ENCODE measurements around the gene ANKRD1.

The ANKRD1 gene

DNA sequence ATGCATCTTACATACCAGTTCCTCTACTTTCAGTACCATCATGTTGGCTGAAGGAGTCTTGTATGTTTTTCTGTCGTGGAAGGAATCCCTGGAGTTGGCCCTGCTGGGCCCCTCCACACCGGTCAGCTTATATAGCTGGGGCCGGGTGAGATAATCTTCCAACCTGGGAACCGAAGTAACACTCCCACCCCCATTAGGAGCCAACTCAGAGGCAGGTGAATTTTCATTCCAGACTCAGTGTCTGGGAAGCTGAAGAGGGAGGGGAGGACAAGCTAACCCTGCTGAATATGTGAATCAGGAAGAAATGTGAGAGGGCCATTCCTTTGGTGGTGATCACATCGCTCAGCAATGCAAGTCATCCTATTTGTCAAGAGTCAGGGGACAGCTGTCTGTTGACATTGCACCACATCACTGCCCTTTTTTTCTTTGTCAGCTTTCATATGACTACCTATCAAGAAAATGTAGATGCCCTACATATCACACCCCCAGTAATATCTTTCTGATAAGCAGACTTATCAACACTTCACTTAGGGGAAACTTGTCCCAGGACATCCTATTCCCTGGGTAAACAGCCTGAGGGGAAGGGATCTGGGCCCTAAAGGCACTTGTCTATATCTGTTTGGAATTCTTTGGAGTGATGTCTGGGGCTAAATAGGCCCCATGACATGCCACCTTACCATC, at the start of gene ANKRD1:
Gene ANKRD1 (minus strand): TSS at position 102 of the 681 bp plus-strand sequence. CDS start 60 bp downstream, at position 42.
- Histone ChIP-seq H3K27me3 (ENCODE audit: low read depth) (no peaks in the 10 kb centered on the region), H3K36me3 (replicated peaks) (no peaks in the 10 kb centered on the region), H3K9me3 (no peaks in the 10 kb centered on the region), H3K4me1 (peaks cover 14% of the 10 kb centered on the region), H3K4me3 (no peak within 1 kb of the TSS)
- no peak for DNase-seq (ENCODE audit: low spot score in 2 of 2)
- in situ Hi-C loops (cut with MboI; ENCODE audit: low sequenced_read_pairs), result loop anchor here (25.0 kb wide), 2 partner anchors 316 to 991 kb away; partner anchors contain the start of genes BTAF1 and FGFBP3

DNA sequence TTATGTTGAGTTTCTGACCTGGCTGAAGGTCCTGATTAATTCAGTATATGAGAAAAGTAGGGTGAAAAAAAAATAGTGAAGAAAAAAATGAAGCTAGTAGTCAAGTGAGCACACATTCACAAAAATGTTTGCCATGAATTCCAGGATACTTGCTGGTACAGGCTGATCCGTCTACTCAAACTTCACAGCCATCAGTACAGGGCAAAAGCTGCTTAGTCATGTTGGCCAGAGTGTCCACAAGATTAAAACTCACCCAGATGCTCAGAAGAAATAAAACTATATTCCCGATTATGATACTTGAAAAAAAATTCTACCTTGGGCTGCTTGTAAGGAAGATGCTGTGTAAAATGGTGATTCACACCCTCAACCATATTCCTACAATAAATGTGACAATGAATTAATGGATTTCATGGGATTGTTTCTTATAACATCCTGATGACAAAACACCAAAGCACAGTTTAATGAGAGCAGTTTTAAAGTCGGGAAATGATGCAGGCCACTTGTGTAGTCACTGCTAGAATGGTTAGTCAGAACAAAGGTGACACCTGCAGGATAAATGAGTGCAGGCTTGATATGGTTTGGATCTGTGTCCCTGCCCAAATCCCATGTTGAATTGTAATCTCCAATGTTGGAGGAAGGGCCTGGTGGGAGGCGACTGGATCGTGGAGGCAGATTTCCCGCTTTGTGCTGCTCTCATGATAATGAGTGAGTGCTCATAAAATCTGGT, 49.2 kb upstream of the ANKRD1 start:
- no peak for DNase-seq (ENCODE audit: low spot score in 2 of 2)
- in situ Hi-C loops (cut with MboI; ENCODE audit: low sequenced_read_pairs), result no loop called here
- no peaks in the 10 kb centered on the region for H3K36me3 ChIP-seq (replicated peaks)

GRCh38 chr10:90969121-90969534, 48.2 kb upstream of the ANKRD1 start:
- Histone ChIP-seq H3K9me3 (no peaks in the 10 kb centered on the region), H3K4me3 (no peak overlapping the region), H3K4me1 (peaks cover 10% of the 10 kb centered on the region; the same call in 1 of the 2 replicates), H3K27me3 (ENCODE audit: low read depth) (no peaks in the 10 kb centered on the region), H3K36me3 (replicated peaks) (no peaks in the 10 kb centered on the region)
- DNase-seq (ENCODE audit: low spot score in 2 of 2), result no peak
- in situ Hi-C loops (cut with MboI; ENCODE audit: low sequenced_read_pairs), result no loop called here

More for the DNA sequence above, 49.2 kb upstream of the ANKRD1 start:
- Histone ChIP-seq H3K4me3 (no peak overlapping the region), H3K27me3 (ENCODE audit: low read depth) (no peaks in the 10 kb centered on the region), H3K4me1 (peaks cover 10% of the 10 kb centered on the region; the same call in 1 of the 2 replicates), H3K9me3 (no peaks in the 10 kb centered on the region)

GRCh38 chr10:90968328-90969081, 47.6 kb upstream of the ANKRD1 start:
- no peaks in the 10 kb centered on the region for H3K27me3 ChIP-seq (ENCODE audit: low read depth)
- H3K36me3 ChIP-seq (replicated peaks), result no peaks in the 10 kb centered on the region
- DNase-seq (ENCODE audit: low spot score in 2 of 2), result peak; percentile 21 to 58
- in situ Hi-C loops (cut with MboI; ENCODE audit: low sequenced_read_pairs), result no loop called here
- no peaks in the 10 kb centered on the region for H3K9me3 ChIP-seq
- H3K4me3 ChIP-seq, result no peak overlapping the region
- H3K4me1 ChIP-seq, result peaks cover 10% of the 10 kb centered on the region; the same call in 1 of the 2 replicates

GRCh38 chr10:90967865-90968264, 47.0 kb upstream of the ANKRD1 start:
- Histone ChIP-seq H3K4me3 (no peak overlapping the region), H3K36me3 (replicated peaks) (no peaks in the 10 kb centered on the region), H3K27me3 (ENCODE audit: low read depth) (no peaks in the 10 kb centered on the region), H3K9me3 (no peaks in the 10 kb centered on the region), H3K4me1 (peaks cover 10% of the 10 kb centered on the region; the same call in 1 of the 2 replicates)
- DNase-seq (ENCODE audit: low spot score in 2 of 2), result no peak
- in situ Hi-C loops (cut with MboI; ENCODE audit: low sequenced_read_pairs), result no loop called here

DNA sequence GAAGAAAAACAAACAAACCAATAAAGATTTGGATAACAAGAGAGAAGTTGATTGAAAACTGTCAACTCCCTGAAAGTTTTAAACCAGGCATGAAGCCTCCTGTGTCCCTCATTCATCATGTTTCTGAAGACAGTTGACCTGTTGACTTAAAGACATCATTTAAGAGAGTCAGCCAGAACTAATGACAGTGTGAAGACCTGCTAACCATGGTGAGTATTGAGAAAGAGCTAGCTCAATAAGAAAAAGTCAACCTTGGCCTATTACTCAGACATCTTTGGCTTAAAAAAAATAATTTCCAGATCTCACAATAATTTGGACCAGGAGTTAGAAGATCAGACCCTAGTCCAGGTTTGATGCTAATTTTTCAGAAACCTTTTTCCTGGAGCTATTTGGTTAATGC, 45.3 kb upstream of the ANKRD1 start:
- no peak for DNase-seq (ENCODE audit: low spot score in 2 of 2)
- H3K4me1 ChIP-seq, result peaks cover 10% of the 10 kb centered on the region; the same call in 1 of the 2 replicates
- no peak overlapping the region for H3K4me3 ChIP-seq
- no peaks in the 10 kb centered on the region for H3K36me3 ChIP-seq (replicated peaks)
- H3K9me3 ChIP-seq, result no peaks in the 10 kb centered on the region; the same call in 1 of the 2 replicates
- in situ Hi-C loops (cut with MboI; ENCODE audit: low sequenced_read_pairs), result no loop called here
- no peaks in the 10 kb centered on the region for H3K27me3 ChIP-seq (ENCODE audit: low read depth)

GRCh38 chr10:90965720-90966119, 44.8 kb upstream of the ANKRD1 start:
- no peak for DNase-seq (ENCODE audit: low spot score in 2 of 2)
- H3K9me3 ChIP-seq, result no peaks in the 10 kb centered on the region; the same call in 1 of the 2 replicates
- in situ Hi-C loops (cut with MboI; ENCODE audit: low sequenced_read_pairs), result no loop called here
- no peak overlapping the region for H3K4me3 ChIP-seq
- H3K36me3 ChIP-seq (replicated peaks), result no peaks in the 10 kb centered on the region
- H3K27me3 ChIP-seq (ENCODE audit: low read depth), result no peaks in the 10 kb centered on the region
- peaks cover 10% of the 10 kb centered on the region; the same call in 1 of the 2 replicates for H3K4me1 ChIP-seq

DNA sequence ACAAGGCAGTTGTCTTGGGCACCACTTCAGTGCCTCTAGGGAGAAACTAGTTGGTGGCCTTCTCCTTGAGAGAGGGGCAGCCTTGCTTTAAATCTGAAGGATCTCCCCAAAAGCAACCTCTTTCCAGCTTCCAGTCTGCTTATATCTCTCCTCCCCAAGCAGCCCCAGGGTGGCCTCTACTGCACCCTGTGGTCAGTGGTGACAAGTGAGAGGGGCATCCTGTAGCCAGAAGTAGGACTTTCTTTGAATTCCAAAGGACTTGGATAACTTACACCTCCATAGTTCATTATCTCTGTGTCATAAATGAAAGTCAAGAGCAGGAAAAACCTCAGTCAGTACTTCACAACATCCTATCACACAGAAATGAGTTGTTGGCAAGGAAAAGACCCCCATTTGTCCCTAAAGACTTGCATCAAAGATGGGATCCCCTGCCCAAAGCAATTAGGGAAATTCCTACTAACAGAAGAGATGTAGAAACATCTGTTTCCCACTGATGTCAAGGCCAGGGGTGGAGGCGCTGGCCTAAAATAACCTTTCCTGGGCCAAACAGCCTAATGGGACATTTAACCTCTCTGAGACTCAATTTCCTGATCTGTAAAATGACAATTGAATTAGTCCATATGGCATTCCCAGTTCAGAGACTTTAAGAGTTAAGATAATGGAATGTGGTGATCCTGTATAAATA, 44.0 kb upstream of the ANKRD1 start:
- in situ Hi-C loops (cut with MboI; ENCODE audit: low sequenced_read_pairs), result no loop called here
- peaks cover 10% of the 10 kb centered on the region; the same call in 1 of the 2 replicates for H3K4me1 ChIP-seq
- no peaks in the 10 kb centered on the region for H3K27me3 ChIP-seq (ENCODE audit: low read depth)
- no peak overlapping the region for H3K4me3 ChIP-seq
- no peaks in the 10 kb centered on the region; the same call in 1 of the 2 replicates for H3K9me3 ChIP-seq
- no peaks in the 10 kb centered on the region for H3K36me3 ChIP-seq (replicated peaks)
- DNase-seq (ENCODE audit: low spot score in 2 of 2), result no peak

GRCh38 chr10:90963331-90963730, 42.4 kb upstream of the ANKRD1 start:
- H3K36me3 ChIP-seq (replicated peaks), result no peaks in the 10 kb centered on the region
- in situ Hi-C loops (cut with MboI; ENCODE audit: low sequenced_read_pairs), result no loop called here
- peaks cover 5% of the 10 kb centered on the region; the same call in 1 of the 2 replicates for H3K4me1 ChIP-seq
- H3K4me3 ChIP-seq, result no peak overlapping the region
- no peak for DNase-seq (ENCODE audit: low spot score in 2 of 2)
- no peaks in the 10 kb centered on the region; the same call in 1 of the 2 replicates for H3K9me3 ChIP-seq
- no peaks in the 10 kb centered on the region for H3K27me3 ChIP-seq (ENCODE audit: low read depth)

GRCh38 chr10:90960355-90960814, 39.5 kb upstream of the ANKRD1 start:
- no peaks in the 10 kb centered on the region for H3K27me3 ChIP-seq (ENCODE audit: low read depth)
- DNase-seq (ENCODE audit: low spot score in 2 of 2), result no peak
- no peak overlapping the region for H3K4me3 ChIP-seq
- no peaks in the 10 kb centered on the region; the same call in 1 of the 2 replicates for H3K9me3 ChIP-seq
- in situ Hi-C loops (cut with MboI; ENCODE audit: low sequenced_read_pairs), result no loop called here
- H3K4me1 ChIP-seq, result no peaks in the 10 kb centered on the region
- no peaks in the 10 kb centered on the region for H3K36me3 ChIP-seq (replicated peaks)

- Histone ChIP-seq H3K4me1 (no peaks in the 10 kb centered on the region), H3K27me3 (ENCODE audit: low read depth) (no peaks in the 10 kb centered on the region), H3K9me3 (no peaks in the 10 kb centered on the region; the same call in 1 of the 2 replicates), H3K4me3 (no peak overlapping the region), H3K36me3 (replicated peaks) (no peaks in the 10 kb centered on the region)
- no peak for DNase-seq (ENCODE audit: low spot score in 2 of 2)
- in situ Hi-C loops (cut with MboI; ENCODE audit: low sequenced_read_pairs), result no loop called here
Observed at GRCh38 chr10:90959826-90960225, 38.9 kb upstream of the ANKRD1 start.

- DNase-seq (ENCODE audit: low spot score in 2 of 2), result no peak
- in situ Hi-C loops (cut with MboI; ENCODE audit: low sequenced_read_pairs), result no loop called here
Observed at GRCh38 chr10:90958781-90959180, 37.9 kb upstream of the ANKRD1 start.

More at GRCh38 chr10:90958781-90959180, 37.9 kb upstream of the ANKRD1 start:
- no peaks in the 10 kb centered on the region for H3K27me3 ChIP-seq (ENCODE audit: low read depth)
- H3K9me3 ChIP-seq, result no peaks in the 10 kb centered on the region; the same call in 1 of the 2 replicates
- H3K4me1 ChIP-seq, result no peaks in the 10 kb centered on the region
- H3K36me3 ChIP-seq (replicated peaks), result no peaks in the 10 kb centered on the region
- H3K4me3 ChIP-seq, result no peak overlapping the region
